Testis (tissue), 3 donors: ENCODE data around the gene NRG2. TPM values are rescaled to one million over a fixed set of nuclear protein-coding genes. Genes with fewer than 3 reads are reported as not detected.

Experiments
- DNase-seq: peaks from one replicate; pipeline ENCODE4 v3.0.0-alpha.2; 2019
- H3K27ac ChIP-seq, 2 donors: fragments of 200-600 bp; sonication (generic); one replicate each; pipeline ENCODE4 v1.5.1; 2019
- H3K27me3 ChIP-seq: fragments of 200-600 bp; sonication (generic); one replicate; pipeline ENCODE4 v1.5.1; 2019
- H3K36me3 ChIP-seq: fragments of 200-600 bp; sonication (generic); one replicate; pipeline ENCODE4 v1.5.1; 2017; ENCODE audit warnings: low read depth; ENCODE audit errors: missing control alignments
- H3K4me1 ChIP-seq: fragments of 200-600 bp; sonication (generic); one replicate; pipeline ENCODE4 v1.5.1; 2019
- H3K4me3 ChIP-seq, 2 donors: fragments of 200-600 bp; sonication (generic); one replicate each; pipeline ENCODE4 v1.5.1; 2017 to 2019
- H3K9me3 ChIP-seq: fragments of 200-600 bp; sonication (generic); one replicate; pipeline ENCODE4 v1.5.1; 2017
- POLR2A ChIP-seq: fragments of 450-650 bp; IDR thresholded peaks from one replicate; pipeline ENCODE4 v1.6.1; 2017; ENCODE audit warnings: antibody characterized with exemption, mild to moderate bottlenecking, moderate library complexity
- WGBS, 2 donors: methylation state at CpG; one replicate each; pipeline ENCODE4 v1.1.5; 2018; 5-methylcytosine and 5-hydroxymethylcytosine counted together
- intact Hi-C: fragments of 100-400 bp; cut with DNase I; formaldehyde crosslinking; loops from one replicate; pipeline ENCODE4 v1.15.1; 2023; ENCODE audit warnings: low total_unique reads
- polyA plus RNA-seq: library from polyadenylated mRNA; stranded (reverse); fragments of 350-450 nt; fragmentation: Illumina TruSeq; extraction: RNeasy Lipid Tissue Mini Kit (QIAGEN cat#74804); gene quantifications from one replicate; pipeline ENCODE4 v1.2.3, GENCODE V29; 2014; ENCODE audit warnings: low read depth, low replicate concordance; ENCODE audit not compliant: insufficient read depth
- total RNA-seq, 2 donors: library from RNA; depleted of rRNA; stranded (reverse); fragments of >200 nt; gene quantifications; one replicate each; pipeline ENCODE4 v1.2.3, GENCODE V29; 2016
- TF ChIP-seq, protein P1 (sequence below), 3 experiments: fragments of 450-650 bp in 2 of 3; fragments of 200-600 bp in 1 of 3; sonication (generic) in 1 of 3; IDR thresholded peaks; one replicate each; pipeline ENCODE4 v1.5.1; 2016 to 2019; ENCODE audit warnings: antibody characterized with exemption in 3 of 3, mild to moderate bottlenecking in 2 of 3, moderate library complexity in 1 of 3

NRG2 gene
- total and polyA plus RNA-seq, 3 donors from 2014 or later = 4.8 to 23.2 (median 13.0) TPM

DNA sequence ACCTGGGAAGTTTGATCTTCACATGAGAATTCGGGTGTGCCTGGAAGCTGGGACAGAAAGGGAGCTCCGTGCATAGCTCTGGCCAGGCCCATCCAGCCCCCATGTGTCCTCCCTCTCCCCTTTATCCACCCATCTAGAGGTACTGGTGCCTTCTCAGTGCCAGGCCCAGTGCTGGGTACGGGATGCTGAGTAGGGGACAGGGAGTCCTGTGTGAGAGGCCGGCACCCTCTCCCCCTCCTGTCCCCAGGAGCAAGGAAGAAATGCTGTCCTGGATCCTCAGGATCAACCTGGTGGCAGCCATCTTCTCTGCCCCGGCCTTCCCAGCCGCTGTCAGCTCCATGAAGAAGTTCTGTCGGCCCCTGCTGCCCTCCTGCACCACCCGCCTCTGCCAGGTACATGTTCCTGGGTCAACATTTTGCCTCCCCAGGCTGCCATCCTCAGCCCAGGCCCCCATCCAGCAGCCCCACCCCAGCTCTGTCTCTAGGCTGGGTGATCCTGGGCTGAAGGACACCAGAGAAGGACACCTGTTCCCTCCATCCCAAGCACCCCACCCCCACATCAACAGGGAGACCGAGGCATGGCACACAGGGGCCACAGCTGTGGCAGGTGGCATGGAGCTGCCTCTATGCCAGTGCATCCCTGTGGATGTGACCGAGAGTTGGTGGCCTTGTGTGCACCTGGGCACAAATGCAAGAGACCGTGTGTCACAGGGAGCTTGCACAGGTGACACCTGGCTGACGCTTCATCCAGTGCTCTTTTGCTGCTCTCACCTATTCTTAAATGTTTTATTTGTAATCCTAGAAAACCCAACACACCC, 204.5 kb downstream of the NRG2 start:
- Histone ChIP-seq H3K27me3 (no peaks in the 10 kb centered on the region), H3K36me3 (no peaks in the 10 kb centered on the region), H3K9me3 (no peaks in the 10 kb centered on the region), H3K4me3 (no peak overlapping the region), H3K27ac (no peak overlapping the region), H3K4me1 (no peaks in the 10 kb centered on the region)
- TF ChIP-seq POLR2A = no peak
- TF ChIP-seq, protein P1, sequence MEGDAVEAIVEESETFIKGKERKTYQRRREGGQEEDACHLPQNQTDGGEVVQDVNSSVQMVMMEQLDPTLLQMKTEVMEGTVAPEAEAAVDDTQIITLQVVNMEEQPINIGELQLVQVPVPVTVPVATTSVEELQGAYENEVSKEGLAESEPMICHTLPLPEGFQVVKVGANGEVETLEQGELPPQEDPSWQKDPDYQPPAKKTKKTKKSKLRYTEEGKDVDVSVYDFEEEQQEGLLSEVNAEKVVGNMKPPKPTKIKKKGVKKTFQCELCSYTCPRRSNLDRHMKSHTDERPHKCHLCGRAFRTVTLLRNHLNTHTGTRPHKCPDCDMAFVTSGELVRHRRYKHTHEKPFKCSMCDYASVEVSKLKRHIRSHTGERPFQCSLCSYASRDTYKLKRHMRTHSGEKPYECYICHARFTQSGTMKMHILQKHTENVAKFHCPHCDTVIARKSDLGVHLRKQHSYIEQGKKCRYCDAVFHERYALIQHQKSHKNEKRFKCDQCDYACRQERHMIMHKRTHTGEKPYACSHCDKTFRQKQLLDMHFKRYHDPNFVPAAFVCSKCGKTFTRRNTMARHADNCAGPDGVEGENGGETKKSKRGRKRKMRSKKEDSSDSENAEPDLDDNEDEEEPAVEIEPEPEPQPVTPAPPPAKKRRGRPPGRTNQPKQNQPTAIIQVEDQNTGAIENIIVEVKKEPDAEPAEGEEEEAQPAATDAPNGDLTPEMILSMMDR (IDR thresholded peaks at IDR 0.05) = no peak
- no peak for DNase-seq
- intact Hi-C loops = no loop called here
- 93 to 96% methylated on average over 10 to 12 of the region's 12 CpGs for WGBS, 2 donors

DNA sequence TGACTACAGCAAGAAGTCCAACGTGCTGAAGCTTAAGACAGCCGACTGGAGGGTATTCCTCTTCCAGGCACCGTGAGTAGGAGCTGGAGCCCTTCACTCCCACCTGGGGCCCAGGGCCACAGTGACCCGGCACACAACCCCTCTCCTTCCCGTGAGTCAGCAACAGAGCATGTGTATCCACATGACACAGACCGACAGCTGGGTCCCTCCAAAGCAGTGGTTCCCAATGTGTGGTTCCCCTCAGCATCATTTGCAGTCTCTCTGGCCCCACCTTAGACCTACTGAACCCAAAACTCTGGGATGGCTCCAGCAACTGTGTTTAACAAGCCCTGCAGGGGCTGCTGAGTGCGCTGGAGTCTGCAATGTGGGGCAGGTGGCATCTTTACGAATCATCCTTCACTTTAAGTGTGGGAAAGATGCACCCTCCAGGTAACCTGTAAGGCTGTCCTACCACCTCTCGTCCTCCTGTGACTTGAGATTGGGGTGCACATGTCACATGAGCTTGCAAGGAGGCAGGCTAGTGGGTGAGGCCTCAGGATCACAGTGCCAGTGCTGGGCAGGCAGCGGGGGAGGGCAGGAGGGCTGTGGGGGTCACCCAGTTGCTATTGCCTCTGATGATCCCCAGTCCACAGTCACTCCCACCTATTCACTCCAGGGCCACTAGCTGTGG, 205.3 kb downstream of the NRG2 start:
- no peak overlapping the region for H3K27ac ChIP-seq
- no peaks in the 10 kb centered on the region for H3K36me3 ChIP-seq
- no peak overlapping the region for H3K4me3 ChIP-seq
- WGBS, 2 donors = 86 to 91% methylated on average over 5 to 10 of the region's 10 CpGs
- intact Hi-C loops = no loop called here
- H3K9me3 ChIP-seq = no peaks in the 10 kb centered on the region
- TF ChIP-seq, protein P1 (IDR thresholded peaks at IDR 0.05) = no peak
- TF ChIP-seq POLR2A = no peak
- H3K27me3 ChIP-seq = no peaks in the 10 kb centered on the region
- no peak for DNase-seq
- H3K4me1 ChIP-seq = no peaks in the 10 kb centered on the region

DNA sequence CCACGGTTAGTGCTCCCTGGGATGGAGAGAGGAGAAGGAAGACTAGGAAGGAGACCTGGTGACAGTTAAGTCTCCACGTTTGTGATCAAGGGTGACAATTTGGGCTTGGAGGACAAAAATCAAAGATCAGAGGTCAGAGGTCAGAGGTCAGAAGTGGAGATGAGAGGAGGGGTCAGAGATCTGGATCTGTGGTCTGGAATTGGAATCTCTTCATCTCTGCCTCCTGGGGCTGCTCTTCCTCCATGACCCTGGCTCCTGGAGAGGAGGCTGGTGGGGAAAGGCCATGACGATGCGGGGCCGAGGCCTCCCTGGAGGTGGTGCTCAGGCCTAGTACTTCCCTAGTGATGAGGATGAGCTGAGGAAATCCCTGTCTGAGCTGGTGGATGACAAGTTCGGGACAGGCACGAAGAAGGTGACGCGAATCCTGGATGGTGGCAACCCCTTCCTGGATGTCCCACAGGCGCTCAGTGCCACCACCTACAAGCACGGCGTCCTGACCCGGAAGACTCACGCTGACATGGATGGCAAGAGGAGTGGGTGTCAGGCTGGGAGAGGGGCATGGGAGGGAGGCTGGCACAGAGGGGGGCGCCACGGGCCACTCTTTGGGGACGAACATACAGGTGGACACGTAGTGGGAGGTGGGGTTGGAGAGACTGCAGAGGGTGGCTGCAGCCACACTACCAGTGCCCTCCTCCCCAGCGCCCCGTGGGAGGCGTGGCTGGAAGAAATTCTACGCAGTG, 206.5 kb downstream of the NRG2 start:
- WGBS, 2 donors = 93 to 94% methylated on average over 21 to 22 of the region's 22 CpGs
- intact Hi-C loops = no loop called here
- Histone ChIP-seq H3K4me1 (no peaks in the 10 kb centered on the region), H3K36me3 (no peaks in the 10 kb centered on the region), H3K27ac (no peak overlapping the region), H3K27me3 (no peaks in the 10 kb centered on the region), H3K4me3 (no peak overlapping the region), H3K9me3 (no peaks in the 10 kb centered on the region)
- TF ChIP-seq, protein P1 (IDR thresholded peaks at IDR 0.05) = no peak
- no peak for TF ChIP-seq POLR2A
- DNase-seq = no peak

DNA sequence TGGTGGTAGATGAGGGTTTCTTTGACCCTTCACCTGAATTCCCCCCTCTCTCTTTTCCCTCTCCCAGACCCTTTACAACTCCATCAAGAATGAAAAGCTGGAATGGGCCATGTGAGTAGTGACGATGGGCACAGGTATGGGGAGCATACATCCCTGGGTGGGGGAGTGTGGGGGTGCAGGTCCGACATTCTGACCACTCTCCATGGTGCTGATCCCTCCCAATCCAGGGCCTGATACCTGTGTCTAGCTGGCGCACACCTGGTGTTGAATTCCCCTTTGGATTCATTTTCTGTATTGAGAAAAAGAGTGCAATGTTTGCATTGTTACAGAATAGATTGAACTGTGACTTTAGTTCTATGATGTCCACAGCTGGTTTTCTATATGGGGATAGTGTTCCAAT, 207.4 kb downstream of the NRG2 start:
- Histone ChIP-seq H3K27ac (no peak overlapping the region), H3K4me1 (no peaks in the 10 kb centered on the region), H3K36me3 (no peaks in the 10 kb centered on the region), H3K9me3 (no peaks in the 10 kb centered on the region), H3K4me3 (no peak overlapping the region), H3K27me3 (no peaks in the 10 kb centered on the region)
- WGBS, 2 donors = 64 to 68% methylated on average over 3 of the region's 3 CpGs
- intact Hi-C loops = no loop called here
- DNase-seq = no peak
- TF ChIP-seq, protein P1 (IDR thresholded peaks at IDR 0.05) = no peak
- no peak for TF ChIP-seq POLR2A
